ENCODE data around the gene PPP2R5C. TPM values are rescaled to one million over a fixed set of nuclear protein-coding genes. Genes with fewer than 3 reads are reported as not detected.

The PPP2R5C gene
- total and polyA plus RNA-seq, 8 donors = 103 to 176 (median 112) TPM

GRCh38 chr14:101760138-101761011, 1.1 kb upstream of the PPP2R5C start:
- H3K27me3 ChIP-seq = peaks cover 0 to 6% of the 10 kb centered on the region in 2 donors
- H3K36me3 ChIP-seq = no peaks in the 10 kb centered on the region
- peak overlapping the region; percentile 64 to 93 for H3K4me3 ChIP-seq
- intact Hi-C loops (cut with DNase I) = no loop called here
- ATAC-seq (peak; percentile 83), DNase-seq (peak; percentile 92 to 100 (median 99))
- H3K9me3 ChIP-seq = no peaks in the 10 kb centered on the region
- peaks cover 12 to 29% of the 10 kb centered on the region in 2 donors for H3K4me1 ChIP-seq
- H3K27ac ChIP-seq = peak overlapping the region in 1 of 2 donors; percentile 96
- TF ChIP-seq CTCF (IDR thresholded peaks at IDR 0.05) = no peak

GRCh38 chr14:101761881-101762529, 496 bp downstream of the PPP2R5C start:
- peak in 2 of 4 donors; percentile 44 to 55 for DNase-seq
- TF ChIP-seq CTCF (IDR thresholded peaks at IDR 0.05) = no peak
- Histone ChIP-seq H3K27me3 (no peaks in the 10 kb centered on the region), H3K4me1 (peaks cover 12 to 29% of the 10 kb centered on the region in 2 donors), H3K27ac (peak overlapping the region; percentile 71 to 73), H3K36me3 (peaks cover 0 to 14% of the 10 kb centered on the region in 2 donors), H3K4me3 (peak overlapping the region; percentile 67 to 69), H3K9me3 (no peaks in the 10 kb centered on the region)
- intact Hi-C loops (cut with DNase I) = no loop called here
- no peak for ATAC-seq

- TF ChIP-seq CTCF (IDR thresholded peaks at IDR 0.05) = no peak
- Histone ChIP-seq H3K4me1 (peaks cover 12 to 29% of the 10 kb centered on the region in 2 donors), H3K36me3 (peaks cover 0 to 15% of the 10 kb centered on the region in 2 donors), H3K9me3 (no peaks in the 10 kb centered on the region), H3K27me3 (no peaks in the 10 kb centered on the region), H3K4me3 (peak overlapping the region; percentile 67 to 69), H3K27ac (peak overlapping the region in 1 of 2 donors; percentile 73)
- no peak for DNase-seq
- intact Hi-C loops (cut with DNase I) = no loop called here
- no peak for ATAC-seq
Observed at GRCh38 chr14:101762530-101763101, 1.1 kb downstream of the PPP2R5C start.

GRCh38 chr14:101763941-101764709, 2.6 kb downstream of the PPP2R5C start:
- peak; percentile 3 for ATAC-seq
- DNase-seq = peak in 2 of 4 donors; percentile 9 to 56
- H3K27ac ChIP-seq = peak overlapping the region; percentile 18 to 22
- no peaks in the 10 kb centered on the region for H3K9me3 ChIP-seq
- no peak overlapping the region for H3K4me3 ChIP-seq
- intact Hi-C loops (cut with DNase I) = no loop called here
- TF ChIP-seq CTCF (IDR thresholded peaks at IDR 0.05) = no peak
- no peaks in the 10 kb centered on the region for H3K27me3 ChIP-seq
- peaks cover 0 to 15% of the 10 kb centered on the region in 2 donors for H3K36me3 ChIP-seq
- peaks cover 12 to 29% of the 10 kb centered on the region in 2 donors for H3K4me1 ChIP-seq

All from left lung (tissue), 10 donors.